ENCODE results near the gene FGF14.

The FGF14 gene

DNA sequence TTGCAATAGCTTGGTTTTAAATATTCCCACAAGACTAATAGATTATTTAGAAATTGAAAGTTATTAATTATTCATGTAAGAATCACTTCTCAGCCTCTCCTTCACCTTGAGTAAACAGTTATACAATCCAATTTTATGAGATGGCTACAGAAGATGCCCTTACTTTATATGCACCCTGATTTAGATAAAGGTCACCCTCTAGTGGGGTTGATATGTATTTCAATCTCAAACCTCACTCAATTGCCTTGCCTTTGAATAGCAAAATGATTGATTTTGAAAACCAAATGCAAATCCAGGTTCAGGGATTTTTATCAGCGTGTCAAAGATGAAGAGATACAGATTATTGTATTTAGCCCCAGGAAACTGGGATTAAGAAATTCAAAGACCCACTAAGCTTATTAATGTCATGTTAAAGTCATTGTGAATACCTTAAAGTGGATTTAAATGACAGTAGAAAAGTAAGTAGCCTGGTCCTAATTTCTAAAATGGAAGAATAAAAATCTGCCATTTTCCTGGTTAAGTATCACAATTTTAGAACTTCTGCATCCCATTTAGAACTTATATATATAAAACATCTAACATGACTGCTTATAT lies 644.3 kb downstream of the FGF14 start:
- Histone ChIP-seq H2AK5ac (ENCODE audit: low read length) (no peak overlapping the region), H3K18ac (ENCODE audit: low read length) (no peak overlapping the region), H3K4me1 (ENCODE audit: control insufficient read depth, low read depth, low read length) (peaks cover 2% of the 10 kb centered on the region), H3K4me2 (ENCODE audit: low read length) (no peak overlapping the region), H4K8ac (ENCODE audit: low read depth, low read length) (no peak overlapping the region), H3K23ac (ENCODE audit: low read length) (no peak overlapping the region), H3K9ac (ENCODE audit: low read length) (no peak overlapping the region), H3K36me3 (ENCODE audit: control insufficient read depth, insufficient read depth, low read length) (no peaks in the 10 kb centered on the region), H3K27ac (ENCODE audit: low read depth, low read length) (no peak overlapping the region), H2BK120ac (ENCODE audit: low read depth, low read length) (no peak overlapping the region), H3K79me2 (ENCODE audit: control insufficient read depth, insufficient read depth, low read length) (no peaks in the 10 kb centered on the region), H2BK5ac (ENCODE audit: low read length) (no peak overlapping the region), H3K4ac (ENCODE audit: low read depth, low read length) (no peak overlapping the region), H2BK15ac (replicated peaks; ENCODE audit: low read depth) (no peak overlapping the region), H3K27me3 (ENCODE audit: insufficient read depth, low read length, poor library complexity) (no peaks in the 10 kb centered on the region), H3K79me1 (ENCODE audit: low read length) (no peaks in the 10 kb centered on the region), H3K56ac (ENCODE audit: low read length) (no peak overlapping the region), H3K4me3 (ENCODE audit: low read length) (no peak overlapping the region), H4K5ac (ENCODE audit: low read length) (no peak overlapping the region)
- WGBS (ENCODE audit: extremely low coverage, insufficient coverage, low lambda C conversion rate), result no CpG with 5 or more reads among the region's 1 CpG
- peak; percentile 54 for DNase-seq

DNA sequence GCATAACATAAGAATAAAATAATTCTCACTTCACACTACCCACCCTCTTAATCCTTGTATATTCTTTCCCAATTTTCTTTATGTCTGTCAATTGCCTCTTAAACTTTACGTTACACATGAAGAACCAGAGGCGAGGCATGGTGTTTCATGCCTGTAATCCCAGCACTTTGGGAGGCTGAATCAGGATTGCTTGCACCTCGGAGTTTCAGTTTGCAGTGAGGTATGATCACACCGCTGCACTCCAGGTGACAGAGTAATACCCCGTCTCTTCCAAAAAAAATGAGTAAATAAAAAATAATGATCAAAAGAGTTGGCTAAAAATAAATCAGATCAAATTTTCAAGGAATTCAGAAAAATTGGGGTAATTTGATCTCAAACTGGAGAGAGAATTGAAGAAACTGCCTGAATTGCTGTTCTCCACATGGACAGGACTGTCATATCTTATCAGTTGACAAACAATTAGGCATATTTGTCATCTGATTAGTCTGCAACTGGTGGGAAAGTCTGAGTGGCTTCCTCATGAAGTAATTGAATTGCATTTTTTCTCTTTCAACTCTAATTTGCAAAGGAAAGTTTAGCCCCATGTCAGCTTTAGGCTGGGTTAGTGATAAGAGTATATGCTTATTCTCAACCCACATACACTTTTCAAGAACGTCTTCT lies 646.5 kb downstream of the FGF14 start:
- H3K79me1 ChIP-seq (ENCODE audit: low read length), result no peaks in the 10 kb centered on the region
- no peak overlapping the region for H3K4ac ChIP-seq (ENCODE audit: low read depth, low read length)
- no peak overlapping the region for H2BK5ac ChIP-seq (ENCODE audit: low read length)
- no peak overlapping the region for H3K18ac ChIP-seq (ENCODE audit: low read length)
- no peaks in the 10 kb centered on the region for H3K27me3 ChIP-seq (ENCODE audit: insufficient read depth, low read length, poor library complexity)
- H3K56ac ChIP-seq (ENCODE audit: low read length), result no peak overlapping the region
- H2BK15ac ChIP-seq (replicated peaks; ENCODE audit: low read depth), result no peak overlapping the region
- H2BK120ac ChIP-seq (ENCODE audit: low read depth, low read length), result no peak overlapping the region
- no peak overlapping the region for H3K4me2 ChIP-seq (ENCODE audit: low read length)
- DNase-seq, result peak; percentile 90
- no peak overlapping the region for H3K4me3 ChIP-seq (ENCODE audit: low read length)
- no peaks in the 10 kb centered on the region for H3K36me3 ChIP-seq (ENCODE audit: control insufficient read depth, insufficient read depth, low read length)
- H3K9ac ChIP-seq (ENCODE audit: low read length), result no peak overlapping the region
- no peak overlapping the region for H2AK5ac ChIP-seq (ENCODE audit: low read length)
- no peaks in the 10 kb centered on the region for H3K79me2 ChIP-seq (ENCODE audit: control insufficient read depth, insufficient read depth, low read length)
- H4K8ac ChIP-seq (ENCODE audit: low read depth, low read length), result no peak overlapping the region
- no peak overlapping the region for H3K27ac ChIP-seq (ENCODE audit: low read depth, low read length)
- H3K23ac ChIP-seq (ENCODE audit: low read length), result no peak overlapping the region
- H3K4me1 ChIP-seq (ENCODE audit: control insufficient read depth, low read depth, low read length), result peaks cover 2% of the 10 kb centered on the region
- WGBS (ENCODE audit: extremely low coverage, insufficient coverage, low lambda C conversion rate), result no CpG with 5 or more reads among the region's 6 CpGs
- H4K5ac ChIP-seq (ENCODE audit: low read length), result no peak overlapping the region

GRCh38 chr13:101752432-101752831 lies 649.4 kb downstream of the FGF14 start:
- DNase-seq, result no peak
- Histone ChIP-seq H3K9ac (ENCODE audit: low read length) (no peak overlapping the region), H3K4me3 (ENCODE audit: low read length) (no peak overlapping the region), H3K27ac (ENCODE audit: low read depth, low read length) (no peak overlapping the region), H4K8ac (ENCODE audit: low read depth, low read length) (no peak overlapping the region), H4K5ac (ENCODE audit: low read length) (no peak overlapping the region), H3K79me1 (ENCODE audit: low read length) (no peaks in the 10 kb centered on the region), H3K36me3 (ENCODE audit: control insufficient read depth, insufficient read depth, low read length) (no peaks in the 10 kb centered on the region), H3K4ac (ENCODE audit: low read depth, low read length) (no peak overlapping the region), H2BK5ac (ENCODE audit: low read length) (no peak overlapping the region), H3K23ac (ENCODE audit: low read length) (no peak overlapping the region), H3K4me1 (ENCODE audit: control insufficient read depth, low read depth, low read length) (no peaks in the 10 kb centered on the region), H3K27me3 (ENCODE audit: insufficient read depth, low read length, poor library complexity) (no peaks in the 10 kb centered on the region), H3K18ac (ENCODE audit: low read length) (no peak overlapping the region), H2AK5ac (ENCODE audit: low read length) (no peak overlapping the region), H3K56ac (ENCODE audit: low read length) (no peak overlapping the region), H2BK120ac (ENCODE audit: low read depth, low read length) (peak overlapping the region; percentile 28), H2BK15ac (replicated peaks; ENCODE audit: low read depth) (peak overlapping the region; percentile 36), H3K79me2 (ENCODE audit: control insufficient read depth, insufficient read depth, low read length) (no peaks in the 10 kb centered on the region), H3K4me2 (ENCODE audit: low read length) (no peak overlapping the region)
- WGBS (ENCODE audit: extremely low coverage, insufficient coverage, low lambda C conversion rate), result no CpG with 5 or more reads among the region's 3 CpGs

GRCh38 chr13:101751488-101751887 lies 650.4 kb downstream of the FGF14 start:
- H4K8ac ChIP-seq (ENCODE audit: low read depth, low read length), result no peak overlapping the region
- H3K56ac ChIP-seq (ENCODE audit: low read length), result no peak overlapping the region
- DNase-seq, result peak; percentile 78
- no peaks in the 10 kb centered on the region for H3K79me1 ChIP-seq (ENCODE audit: low read length)
- H3K4me2 ChIP-seq (ENCODE audit: low read length), result no peak overlapping the region
- H3K18ac ChIP-seq (ENCODE audit: low read length), result no peak overlapping the region
- H2BK15ac ChIP-seq (replicated peaks; ENCODE audit: low read depth), result no peak overlapping the region
- no peak overlapping the region for H2AK5ac ChIP-seq (ENCODE audit: low read length)
- no peak overlapping the region for H3K4ac ChIP-seq (ENCODE audit: low read depth, low read length)
- H3K9ac ChIP-seq (ENCODE audit: low read length), result no peak overlapping the region
- H3K27me3 ChIP-seq (ENCODE audit: insufficient read depth, low read length, poor library complexity), result no peaks in the 10 kb centered on the region
- no peak overlapping the region for H3K27ac ChIP-seq (ENCODE audit: low read depth, low read length)
- no peak overlapping the region for H3K4me3 ChIP-seq (ENCODE audit: low read length)
- no peaks in the 10 kb centered on the region for H3K4me1 ChIP-seq (ENCODE audit: control insufficient read depth, low read depth, low read length)
- no peak overlapping the region for H4K5ac ChIP-seq (ENCODE audit: low read length)
- WGBS (ENCODE audit: extremely low coverage, insufficient coverage, low lambda C conversion rate), result no CpG with 5 or more reads among the region's 3 CpGs
- H2BK120ac ChIP-seq (ENCODE audit: low read depth, low read length), result no peak overlapping the region
- no peak overlapping the region for H2BK5ac ChIP-seq (ENCODE audit: low read length)
- no peaks in the 10 kb centered on the region for H3K79me2 ChIP-seq (ENCODE audit: control insufficient read depth, insufficient read depth, low read length)
- H3K36me3 ChIP-seq (ENCODE audit: control insufficient read depth, insufficient read depth, low read length), result no peaks in the 10 kb centered on the region
- H3K23ac ChIP-seq (ENCODE audit: low read length), result no peak overlapping the region

DNA sequence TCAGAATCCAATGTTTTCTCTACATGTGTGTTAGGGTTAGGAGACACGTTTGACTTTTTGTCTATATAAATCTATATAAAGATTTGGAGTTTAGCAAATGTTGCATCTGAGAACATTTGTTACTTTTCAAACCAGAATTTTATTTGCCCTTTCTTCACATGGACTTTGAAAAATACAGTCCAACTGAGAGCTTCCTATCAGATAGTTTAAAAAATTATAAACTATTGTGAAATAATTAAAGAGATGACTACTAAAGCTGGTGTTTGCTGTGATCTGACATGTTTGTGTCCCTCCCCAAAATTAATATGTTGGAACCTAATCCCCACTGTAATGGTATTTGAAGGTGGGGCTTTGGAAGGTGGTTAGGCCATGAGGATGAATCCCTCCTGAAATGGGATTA lies 652.3 kb downstream of the FGF14 start:
- Histone ChIP-seq H3K9ac (ENCODE audit: low read length) (no peak overlapping the region), H3K79me1 (ENCODE audit: low read length) (no peaks in the 10 kb centered on the region), H4K8ac (ENCODE audit: low read depth, low read length) (no peak overlapping the region), H3K4me3 (ENCODE audit: low read length) (no peak overlapping the region), H2BK120ac (ENCODE audit: low read depth, low read length) (no peak overlapping the region), H3K36me3 (ENCODE audit: control insufficient read depth, insufficient read depth, low read length) (no peaks in the 10 kb centered on the region), H2AK5ac (ENCODE audit: low read length) (no peak overlapping the region), H3K18ac (ENCODE audit: low read length) (no peak overlapping the region), H3K27me3 (ENCODE audit: insufficient read depth, low read length, poor library complexity) (no peaks in the 10 kb centered on the region), H2BK15ac (replicated peaks; ENCODE audit: low read depth) (no peak overlapping the region), H3K79me2 (ENCODE audit: control insufficient read depth, insufficient read depth, low read length) (no peaks in the 10 kb centered on the region), H3K23ac (ENCODE audit: low read length) (no peak overlapping the region), H3K4me2 (ENCODE audit: low read length) (no peak overlapping the region), H3K4ac (ENCODE audit: low read depth, low read length) (no peak overlapping the region), H3K27ac (ENCODE audit: low read depth, low read length) (no peak overlapping the region), H2BK5ac (ENCODE audit: low read length) (no peak overlapping the region), H3K56ac (ENCODE audit: low read length) (no peak overlapping the region), H3K4me1 (ENCODE audit: control insufficient read depth, low read depth, low read length) (no peaks in the 10 kb centered on the region), H4K5ac (ENCODE audit: low read length) (no peak overlapping the region)
- no peak for DNase-seq
- no CpG with 5 or more reads among the region's 1 CpG for WGBS (ENCODE audit: extremely low coverage, insufficient coverage, low lambda C conversion rate)

- Histone ChIP-seq H4K8ac (ENCODE audit: low read depth, low read length) (no peak overlapping the region), H3K56ac (ENCODE audit: low read length) (no peak overlapping the region), H2BK5ac (ENCODE audit: low read length) (no peak overlapping the region), H3K4ac (ENCODE audit: low read depth, low read length) (no peak overlapping the region), H3K36me3 (ENCODE audit: control insufficient read depth, insufficient read depth, low read length) (no peaks in the 10 kb centered on the region), H3K79me1 (ENCODE audit: low read length) (no peaks in the 10 kb centered on the region), H2BK15ac (replicated peaks; ENCODE audit: low read depth) (no peak overlapping the region), H3K4me2 (ENCODE audit: low read length) (no peak overlapping the region), H2AK5ac (ENCODE audit: low read length) (no peak overlapping the region), H3K4me3 (ENCODE audit: low read length) (no peak overlapping the region), H3K27ac (ENCODE audit: low read depth, low read length) (no peak overlapping the region), H2BK120ac (ENCODE audit: low read depth, low read length) (no peak overlapping the region), H3K18ac (ENCODE audit: low read length) (no peak overlapping the region), H3K27me3 (ENCODE audit: insufficient read depth, low read length, poor library complexity) (no peaks in the 10 kb centered on the region), H3K23ac (ENCODE audit: low read length) (no peak overlapping the region), H4K5ac (ENCODE audit: low read length) (no peak overlapping the region), H3K79me2 (ENCODE audit: control insufficient read depth, insufficient read depth, low read length) (no peaks in the 10 kb centered on the region), H3K4me1 (ENCODE audit: control insufficient read depth, low read depth, low read length) (no peaks in the 10 kb centered on the region), H3K9ac (ENCODE audit: low read length) (no peak overlapping the region)
- no peak for DNase-seq
- WGBS (ENCODE audit: extremely low coverage, insufficient coverage, low lambda C conversion rate), result no CpG with 5 or more reads among the region's 1 CpG
Measured at GRCh38 chr13:101747039-101747438, 654.8 kb downstream of the FGF14 start.
